VCaP (cell line): Measurements from ENCODE around the gene CD99L2.

Experiments
- H3K27ac ChIP-seq: fragments of 450-650 bp; 2 replicates; pipeline ENCODE4 v1.5.1; 2017
- TF ChIP-seq, protein P1 (sequence below): fragments of 450-650 bp; conservative IDR thresholded peaks from 2 replicates; pipeline ENCODE4 v1.5.1; 2017; ENCODE audit warnings: mild to moderate bottlenecking, moderate library complexity

The CD99L2 gene

GRCh38 chrX:150906694-150907093 is 8.2 kb upstream of the CD99L2 start:
- H3K27ac ChIP-seq, result no peak overlapping the region
- TF ChIP-seq, protein P1, sequence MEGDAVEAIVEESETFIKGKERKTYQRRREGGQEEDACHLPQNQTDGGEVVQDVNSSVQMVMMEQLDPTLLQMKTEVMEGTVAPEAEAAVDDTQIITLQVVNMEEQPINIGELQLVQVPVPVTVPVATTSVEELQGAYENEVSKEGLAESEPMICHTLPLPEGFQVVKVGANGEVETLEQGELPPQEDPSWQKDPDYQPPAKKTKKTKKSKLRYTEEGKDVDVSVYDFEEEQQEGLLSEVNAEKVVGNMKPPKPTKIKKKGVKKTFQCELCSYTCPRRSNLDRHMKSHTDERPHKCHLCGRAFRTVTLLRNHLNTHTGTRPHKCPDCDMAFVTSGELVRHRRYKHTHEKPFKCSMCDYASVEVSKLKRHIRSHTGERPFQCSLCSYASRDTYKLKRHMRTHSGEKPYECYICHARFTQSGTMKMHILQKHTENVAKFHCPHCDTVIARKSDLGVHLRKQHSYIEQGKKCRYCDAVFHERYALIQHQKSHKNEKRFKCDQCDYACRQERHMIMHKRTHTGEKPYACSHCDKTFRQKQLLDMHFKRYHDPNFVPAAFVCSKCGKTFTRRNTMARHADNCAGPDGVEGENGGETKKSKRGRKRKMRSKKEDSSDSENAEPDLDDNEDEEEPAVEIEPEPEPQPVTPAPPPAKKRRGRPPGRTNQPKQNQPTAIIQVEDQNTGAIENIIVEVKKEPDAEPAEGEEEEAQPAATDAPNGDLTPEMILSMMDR, result no peak

DNA sequence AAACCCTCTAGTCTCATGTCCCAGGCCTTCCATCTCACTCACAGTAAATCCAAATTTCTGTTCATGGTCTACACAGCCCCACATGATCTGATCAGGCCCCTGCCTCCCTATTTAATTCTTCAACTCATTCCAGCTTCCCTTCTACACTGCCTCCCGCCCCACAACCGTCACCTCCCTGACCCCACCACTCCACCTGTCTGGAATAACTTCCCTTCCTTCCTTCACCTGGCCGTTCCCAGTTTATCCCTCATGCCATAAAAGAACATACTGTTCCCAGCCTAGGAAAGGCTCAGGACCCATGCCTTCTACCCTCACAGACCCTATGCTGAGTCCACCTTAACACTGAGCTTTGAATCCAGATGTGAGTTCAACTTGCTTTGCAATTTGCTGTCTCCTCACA is 6.8 kb upstream of the CD99L2 start:
- no peak overlapping the region for H3K27ac ChIP-seq
- TF ChIP-seq, protein P1, result no peak

DNA sequence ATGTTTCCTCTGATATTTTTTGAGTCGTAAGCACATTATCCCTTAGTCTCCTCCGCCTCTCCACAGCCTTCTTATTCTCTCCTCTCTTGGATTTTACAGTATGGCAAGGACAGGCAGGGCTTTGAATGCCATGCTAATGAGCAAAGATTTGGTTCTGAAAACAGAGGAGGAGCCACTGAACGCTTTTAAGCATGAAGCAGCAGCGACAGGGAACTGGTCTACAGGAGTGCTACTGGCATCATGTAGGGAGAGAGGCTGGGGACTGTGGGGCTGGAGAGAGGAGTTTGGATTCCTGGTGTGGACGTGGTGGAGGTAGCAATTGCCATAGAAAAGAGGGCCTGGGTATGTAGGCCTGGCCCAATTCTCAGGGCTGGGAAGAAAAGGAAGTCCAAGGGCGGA is 4.6 kb upstream of the CD99L2 start:
- TF ChIP-seq, protein P1, result no peak
- no peak overlapping the region for H3K27ac ChIP-seq

GRCh38 chrX:150902434-150903109 is 4.1 kb upstream of the CD99L2 start:
- TF ChIP-seq, protein P1, result no peak
- no peak overlapping the region for H3K27ac ChIP-seq

GRCh38 chrX:150899191-150899757 is 806 bp upstream of the CD99L2 start:
- TF ChIP-seq, protein P1, result no peak
- peak overlapping the region; percentile 70 for H3K27ac ChIP-seq

DNA sequence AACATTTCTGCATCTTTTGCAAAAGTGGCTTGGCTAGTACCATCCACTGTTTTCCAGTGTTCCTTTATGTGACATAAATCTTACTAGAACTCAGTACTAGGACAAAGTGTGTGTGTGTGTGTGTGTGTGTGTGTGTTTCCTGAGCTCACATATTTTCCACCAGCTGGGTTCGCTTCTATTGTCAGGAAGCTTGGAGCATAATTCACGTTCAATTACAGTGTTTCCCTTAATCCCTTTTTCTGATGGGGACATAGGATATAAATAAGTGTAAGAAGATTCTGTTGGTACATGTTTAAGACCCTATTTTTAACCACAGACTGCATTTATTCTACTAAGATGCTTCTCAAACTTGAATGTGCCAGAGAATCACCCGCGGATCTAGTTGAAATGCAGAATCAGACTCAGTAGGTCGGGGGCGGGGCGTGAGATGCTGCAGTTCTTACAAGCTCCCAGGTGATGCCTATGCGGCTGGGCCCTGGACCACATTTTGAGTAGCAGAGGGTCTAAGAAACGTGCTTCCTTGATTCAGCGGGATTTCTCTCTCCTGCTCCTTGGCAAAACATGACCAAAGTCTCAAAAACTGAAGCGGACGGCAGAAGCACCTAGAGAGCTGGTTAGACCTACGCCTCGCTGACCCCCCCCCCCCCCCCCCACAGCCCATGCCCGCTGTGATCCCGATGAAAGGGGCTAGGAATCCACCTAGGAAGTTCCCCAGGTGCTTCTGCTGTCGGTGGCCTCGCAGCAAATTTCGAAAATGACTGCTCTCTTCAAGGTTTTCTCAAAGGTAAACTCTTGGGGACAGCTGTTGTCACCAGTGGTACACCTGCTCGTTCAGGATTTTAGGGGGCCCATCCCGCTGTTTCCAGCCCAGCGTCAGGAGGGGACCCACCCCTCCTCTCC is 797 bp downstream of the CD99L2 start:
- H3K27ac ChIP-seq, result peak overlapping the region; percentile 70
- TF ChIP-seq, protein P1, result no peak

- TF ChIP-seq, protein P1, result no peak
- H3K27ac ChIP-seq, result no peak overlapping the region
These were observed 1.8 kb downstream of the CD99L2 start for GRCh38 chrX:150896632-150897031.
